Fibroblast of lung (primary cell): ENCODE measurements around the gene NKX1-2. TPM values are rescaled to one million over a fixed set of nuclear protein-coding genes. Genes with fewer than 3 reads are reported as not detected.

Source experiments
- DNase-seq, 2 donors: peaks; one replicate each; pipeline versions ENCODE4 v3.0.0 to v3.0.0-alpha.2; 2010; ENCODE audit warnings: low read depth in 2 of 2
- H2AFZ ChIP-seq: 2 replicates; pipeline ENCODE4 v1.5.1; 2012; ENCODE audit warnings: low read length, control low read depth, inconsistent platforms
- H3K27ac ChIP-seq: 2 replicates; pipeline ENCODE4 v1.5.1; 2011; ENCODE audit warnings: low read length, control low read depth; ENCODE audit not compliant: insufficient read depth
- H3K27me3 ChIP-seq: 2 replicates; pipeline ENCODE4 v1.5.1; 2011; ENCODE audit warnings: mild to moderate bottlenecking, low read length; ENCODE audit not compliant: control insufficient read depth, insufficient read depth
- H3K36me3 ChIP-seq: 2 replicates; pipeline ENCODE4 v1.5.1; 2011; ENCODE audit warnings: low read length; ENCODE audit not compliant: control insufficient read depth, insufficient read depth
- H3K4me1 ChIP-seq: 2 replicates; pipeline ENCODE4 v1.5.1; 2011; ENCODE audit warnings: low read length; ENCODE audit not compliant: control insufficient read depth, insufficient read depth; ENCODE audit errors: extremely low read depth
- H3K4me2 ChIP-seq: 2 replicates; pipeline ENCODE4 v1.5.1; 2011; ENCODE audit warnings: low read length, control low read depth; ENCODE audit not compliant: insufficient read depth; ENCODE audit errors: extremely low read depth
- H3K4me3 ChIP-seq, 4 experiments: fragments of 200-600 bp in 1 of 4; sonication (generic) in 1 of 4; replicated peaks in 1 of 4; 2 replicates each; pipeline ENCODE4 v1.5.1; 2011 to 2016; ENCODE audit warnings: low read length in 4 of 4, low read depth in 3 of 4, mild to moderate bottlenecking in 3 of 4, control low read depth in 2 of 4, inconsistent platforms in 1 of 4, mixed read lengths in 1 of 4; ENCODE audit not compliant: insufficient read depth in 1 of 4; ENCODE audit errors: control extremely low read depth in 1 of 4
- H3K79me2 ChIP-seq: 2 replicates; pipeline ENCODE4 v1.5.1; 2012; ENCODE audit warnings: mild to moderate bottlenecking, low read length, inconsistent platforms; ENCODE audit not compliant: control insufficient read depth, insufficient read depth
- H3K9ac ChIP-seq: 2 replicates; pipeline ENCODE4 v1.5.1; 2011; ENCODE audit warnings: mild to moderate bottlenecking, low read length, control low read depth; ENCODE audit not compliant: insufficient read depth
- H3K9me3 ChIP-seq: 2 replicates; pipeline ENCODE4 v1.5.1; 2012; ENCODE audit warnings: low read depth, low read length; ENCODE audit not compliant: control insufficient read depth, insufficient read depth
- H4K20me1 ChIP-seq: 2 replicates; pipeline ENCODE4 v1.5.1; 2011; ENCODE audit warnings: low read length; ENCODE audit not compliant: control insufficient read depth, insufficient read depth; ENCODE audit errors: extremely low read depth
- EZH2 ChIP-seq: IDR thresholded peaks from 2 replicates; pipeline ENCODE4 v1.5.1; 2012; ENCODE audit warnings: low read length, control low read depth, mild to moderate bottlenecking; ENCODE audit errors: missing control alignments
- polyA plus RNA-seq, 2 donors: library from polyadenylated mRNA; depleted of rRNA in 1 of 2; stranded (reverse) in 1 of 2; unstranded in 1 of 2; fragments of >200 nt; gene quantifications; 2 replicates each; pipeline ENCODE4 v1.2.1, GENCODE V29; 2011 to 2012; ENCODE audit warnings: missing spikeins in 1 of 2
- total RNA-seq: library from RNA; depleted of rRNA; stranded (reverse); fragments of >200 nt; gene quantifications from 2 replicates; pipeline ENCODE4 v1.2.1, GENCODE V29; 2014
- TF ChIP-seq, protein P1 (sequence below), 2 donors: IDR thresholded peaks in 1 of 2; conservative IDR thresholded peaks in 1 of 2; 1 replicate in 1 of 2; 2 replicates in 1 of 2; pipeline ENCODE4 v1.5.1; 2011 to 2012; ENCODE audit warnings: low read length in 2 of 2, control low read depth in 1 of 2, inconsistent platforms in 1 of 2, low read depth in 1 of 2, mild to moderate bottlenecking in 1 of 2

NKX1-2 gene
- total and polyA plus RNA-seq, 2 donors (not counting 1 experiment from before 2014, with no cell fraction given): not detected

DNA sequence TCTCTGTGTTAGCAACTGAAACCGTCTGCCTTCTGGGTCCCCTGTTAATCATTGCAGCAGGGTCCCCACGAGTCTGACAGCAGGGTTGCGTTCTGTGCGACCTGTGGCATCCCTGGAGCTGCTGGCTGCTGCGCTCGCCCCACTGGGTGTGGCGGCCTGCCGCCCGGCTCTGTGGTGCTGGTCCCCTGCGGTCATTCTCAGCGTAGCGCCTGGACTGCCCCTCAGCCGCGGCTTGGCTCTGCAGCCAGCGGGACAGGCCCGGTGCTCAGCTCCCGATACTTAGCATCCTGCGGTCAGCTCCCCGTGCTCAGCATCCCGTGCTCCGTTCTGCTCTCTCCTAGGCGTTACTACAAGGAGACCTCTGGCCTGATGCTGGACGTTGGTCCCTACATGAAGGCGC, 46.8 kb upstream of the NKX1-2 start:
- Histone ChIP-seq H3K27me3 (no peaks in the 10 kb centered on the region), H3K9me3 (no peaks in the 10 kb centered on the region), H3K9ac (no peak overlapping the region), H4K20me1 (no peaks in the 10 kb centered on the region), H3K4me3 (no peak overlapping the region), H3K4me1 (no peaks in the 10 kb centered on the region), H3K36me3 (no peaks in the 10 kb centered on the region), H2AFZ (no peak overlapping the region), H3K79me2 (no peaks in the 10 kb centered on the region), H3K4me2 (no peak overlapping the region), H3K27ac (no peak overlapping the region)
- no peak for DNase-seq
- TF ChIP-seq, protein P1, sequence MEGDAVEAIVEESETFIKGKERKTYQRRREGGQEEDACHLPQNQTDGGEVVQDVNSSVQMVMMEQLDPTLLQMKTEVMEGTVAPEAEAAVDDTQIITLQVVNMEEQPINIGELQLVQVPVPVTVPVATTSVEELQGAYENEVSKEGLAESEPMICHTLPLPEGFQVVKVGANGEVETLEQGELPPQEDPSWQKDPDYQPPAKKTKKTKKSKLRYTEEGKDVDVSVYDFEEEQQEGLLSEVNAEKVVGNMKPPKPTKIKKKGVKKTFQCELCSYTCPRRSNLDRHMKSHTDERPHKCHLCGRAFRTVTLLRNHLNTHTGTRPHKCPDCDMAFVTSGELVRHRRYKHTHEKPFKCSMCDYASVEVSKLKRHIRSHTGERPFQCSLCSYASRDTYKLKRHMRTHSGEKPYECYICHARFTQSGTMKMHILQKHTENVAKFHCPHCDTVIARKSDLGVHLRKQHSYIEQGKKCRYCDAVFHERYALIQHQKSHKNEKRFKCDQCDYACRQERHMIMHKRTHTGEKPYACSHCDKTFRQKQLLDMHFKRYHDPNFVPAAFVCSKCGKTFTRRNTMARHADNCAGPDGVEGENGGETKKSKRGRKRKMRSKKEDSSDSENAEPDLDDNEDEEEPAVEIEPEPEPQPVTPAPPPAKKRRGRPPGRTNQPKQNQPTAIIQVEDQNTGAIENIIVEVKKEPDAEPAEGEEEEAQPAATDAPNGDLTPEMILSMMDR (conservative IDR thresholded peaks at IDR 0.05 in 1 of 2, IDR thresholded peaks at IDR 0.05 in 1 of 2; ENCODE audit: low read depth in 1 of 2, low read length in 2 of 2): no peak
- TF ChIP-seq EZH2: no peak

DNA sequence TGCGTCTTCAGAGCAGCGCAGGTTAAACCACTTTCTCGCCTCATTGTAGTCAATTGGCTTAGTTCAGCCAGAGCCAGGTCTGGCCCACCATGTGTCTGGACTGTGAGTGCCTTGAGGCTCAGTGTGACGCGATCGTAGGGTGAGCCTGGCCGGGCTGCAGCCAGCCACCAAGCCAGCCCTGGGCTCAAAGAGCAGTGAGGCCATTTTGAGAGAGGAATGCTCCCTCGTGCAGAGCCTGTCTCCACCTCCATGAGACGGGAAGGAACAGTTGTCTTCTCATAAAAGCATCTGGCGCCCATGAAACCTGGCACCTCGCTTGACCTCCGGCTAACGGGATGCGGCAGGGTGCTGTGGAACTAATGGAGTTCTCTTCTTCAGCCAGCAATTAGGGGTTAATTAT, 46.3 kb upstream of the NKX1-2 start:
- no peaks in the 10 kb centered on the region for H3K36me3 ChIP-seq
- no peak overlapping the region for H2AFZ ChIP-seq
- no peak overlapping the region for H3K4me2 ChIP-seq
- H3K9me3 ChIP-seq: no peaks in the 10 kb centered on the region
- no peaks in the 10 kb centered on the region for H3K79me2 ChIP-seq
- no peaks in the 10 kb centered on the region for H3K4me1 ChIP-seq
- no peaks in the 10 kb centered on the region for H4K20me1 ChIP-seq
- H3K27me3 ChIP-seq: no peaks in the 10 kb centered on the region
- DNase-seq: no peak
- H3K9ac ChIP-seq: no peak overlapping the region
- H3K27ac ChIP-seq: no peak overlapping the region
- no peak overlapping the region for H3K4me3 ChIP-seq
- TF ChIP-seq, protein P1 (conservative IDR thresholded peaks at IDR 0.05 in 1 of 2, IDR thresholded peaks at IDR 0.05 in 1 of 2; ENCODE audit: low read depth in 1 of 2, low read length in 2 of 2): no peak
- TF ChIP-seq EZH2: no peak

DNA sequence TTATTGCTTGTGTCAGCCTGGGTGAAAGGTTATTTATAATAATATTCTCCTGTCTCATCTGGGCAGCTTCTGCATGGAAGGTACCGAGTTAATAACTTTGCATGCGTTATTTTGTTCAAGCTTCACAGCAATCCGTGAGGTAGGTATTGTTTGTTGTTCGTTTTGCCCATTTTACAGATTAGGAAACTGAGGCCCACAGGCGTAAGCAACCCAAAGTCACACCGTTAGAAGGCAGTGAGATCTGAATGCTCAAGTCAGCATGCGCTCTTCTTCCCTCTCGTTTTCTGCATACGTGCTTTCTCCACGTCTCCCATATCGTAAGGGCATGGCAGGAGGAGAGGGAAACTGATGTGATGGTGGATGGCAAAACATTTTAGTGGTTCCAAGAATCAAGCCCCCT, 45.9 kb upstream of the NKX1-2 start:
- Histone ChIP-seq H3K9me3 (no peaks in the 10 kb centered on the region), H3K4me1 (no peaks in the 10 kb centered on the region), H3K27ac (no peak overlapping the region), H2AFZ (no peak overlapping the region), H3K79me2 (no peaks in the 10 kb centered on the region), H3K9ac (no peak overlapping the region), H3K36me3 (no peaks in the 10 kb centered on the region), H4K20me1 (no peaks in the 10 kb centered on the region), H3K4me2 (no peak overlapping the region), H3K4me3 (no peak overlapping the region), H3K27me3 (no peaks in the 10 kb centered on the region)
- no peak for DNase-seq
- no peak for TF ChIP-seq EZH2
- TF ChIP-seq, protein P1 (conservative IDR thresholded peaks at IDR 0.05 in 1 of 2, IDR thresholded peaks at IDR 0.05 in 1 of 2; ENCODE audit: low read depth in 1 of 2, low read length in 2 of 2): no peak
